Endodermal cell (in vitro differentiated cells): ENCODE measurements around the gene ADD1. TPM values are rescaled to one million over a fixed set of nuclear protein-coding genes. Genes with fewer than 3 reads are reported as not detected.

Experiments used
- DNase-seq: peaks from one replicate; pipeline ENCODE4 v3.0.0-alpha.2; 2017
- H3K27ac ChIP-seq: 2 replicates; pipeline ENCODE4 v1.5.1; 2013; ENCODE audit warnings: mild to moderate bottlenecking, low read depth, low read length, moderate library complexity
- H3K27me3 ChIP-seq: 2 replicates; pipeline ENCODE4 v1.6.1; 2013; ENCODE audit warnings: mild to moderate bottlenecking, low read length, moderate library complexity; ENCODE audit not compliant: insufficient read depth, control insufficient read depth, poor library complexity, severe bottlenecking
- H3K36me3 ChIP-seq: 2 replicates; pipeline ENCODE4 v1.7.0; 2013; ENCODE audit warnings: mild to moderate bottlenecking, low read length, moderate library complexity; ENCODE audit not compliant: control insufficient read depth, insufficient read depth
- H3K4me1 ChIP-seq: one replicate; pipeline ENCODE4 v1.7.0; 2013; ENCODE audit warnings: low read length; ENCODE audit not compliant: control insufficient read depth, insufficient read depth
- H3K4me3 ChIP-seq: 2 replicates; pipeline ENCODE4 v1.5.1; 2013; ENCODE audit warnings: mild to moderate bottlenecking, low read length, moderate library complexity
- H3K9ac ChIP-seq: 2 replicates; pipeline ENCODE4 v1.6.1; 2013; ENCODE audit warnings: mild to moderate bottlenecking, low read length, moderate library complexity; ENCODE audit not compliant: poor library complexity, severe bottlenecking; ENCODE audit errors: extremely low read depth
- H3K9me3 ChIP-seq: 2 replicates; pipeline ENCODE4 v1.6.1; 2013; ENCODE audit warnings: mild to moderate bottlenecking, low read length, moderate library complexity; ENCODE audit not compliant: control insufficient read depth
- H3K27ac Mint-ChIP-seq: 2 replicates; pipeline ENCODE4 v1.8.0; 2020; ENCODE audit warnings: mixed read lengths
- H3K27me3 Mint-ChIP-seq: 2 replicates; pipeline ENCODE4 v1.8.0; 2021; ENCODE audit warnings: mild to moderate bottlenecking, mixed read lengths; ENCODE audit not compliant: insufficient read depth
- H3K36me3 Mint-ChIP-seq: 2 replicates; pipeline ENCODE4 v1.8.0; 2020; ENCODE audit warnings: low read depth, mixed read lengths
- H3K4me1 Mint-ChIP-seq: 2 replicates; pipeline ENCODE4 v1.8.0; 2020; ENCODE audit warnings: mixed read lengths
- H3K4me3 Mint-ChIP-seq: 2 replicates; pipeline ENCODE4 v1.8.0; 2020; ENCODE audit warnings: mild to moderate bottlenecking, moderate library complexity, mixed read lengths
- H3K9me3 Mint-ChIP-seq: 2 replicates; pipeline ENCODE4 v1.8.0; 2020; ENCODE audit warnings: mild to moderate bottlenecking, mixed read lengths
- WGBS, 2 experiments: methylation state at CpG; one replicate each; pipeline versions ENCODE4 v1.1.5 to v1.1.7; 2013; ENCODE audit warnings: missing lambda C conversion rate in 2 of 2, mixed read lengths in 1 of 2; ENCODE audit not compliant: insufficient coverage in 1 of 2, insufficient read length in 1 of 2; 5-methylcytosine and 5-hydroxymethylcytosine counted together
- total RNA-seq, 2 donors: library from RNA; stranded (reverse); fragmentation: NEBNext Ultra II Directional in 1 of 2; extraction: Animal tissue kit (Norgen Biotek cat#: 25700) in 1 of 2; gene quantifications; 2 replicates in 1 of 2; 3 replicates in 1 of 2; pipeline ENCODE4 v1.2.1, GENCODE V29; 2021
- TF ChIP-seq, protein P1 (sequence below): fragments of 200-600 bp; sonication (generic); conservative IDR thresholded peaks from 2 replicates; pipeline ENCODE4 v1.5.0; 2021; ENCODE audit warnings: antibody characterized with exemption, mild to moderate bottlenecking

Gene ADD1
- total RNA-seq, 2 donors from 2014 or later: 231 to 257 TPM

DNA sequence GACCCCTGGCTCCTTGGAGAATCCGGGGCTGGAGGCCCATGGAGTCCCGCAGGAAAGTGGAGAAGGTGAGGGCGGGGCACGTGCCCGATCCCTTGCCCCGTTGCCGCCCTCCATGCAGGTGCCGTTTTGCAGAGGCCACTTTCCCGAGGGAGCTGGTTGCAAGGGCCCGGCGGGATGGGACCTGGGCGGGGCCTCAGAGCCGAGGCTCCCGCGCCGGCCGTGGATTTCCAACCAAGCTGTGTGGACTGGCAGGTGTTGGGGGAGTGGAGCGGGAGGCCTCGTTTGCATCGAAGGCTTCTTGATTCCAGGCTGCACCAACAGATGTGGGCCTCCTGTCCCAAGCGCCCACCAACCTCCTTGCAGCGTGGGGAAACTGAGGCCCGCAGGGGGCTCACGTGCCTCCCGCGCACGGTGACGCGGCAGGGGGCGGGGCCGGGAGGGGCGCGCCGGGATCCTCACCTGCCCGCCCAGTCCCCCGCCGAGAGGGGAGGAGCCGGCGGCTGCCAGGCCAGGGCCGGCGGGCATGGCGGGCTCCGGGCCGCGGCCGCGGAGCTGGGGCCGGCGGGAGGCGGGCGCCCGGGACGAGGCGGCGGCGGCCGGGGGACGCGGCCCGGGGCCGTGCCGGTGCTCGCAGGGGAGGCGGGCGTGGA lies 25.8 kb upstream of the ADD1 start:
- H3K9ac ChIP-seq: peak overlapping the region; percentile 64
- H3K4me1 Mint-ChIP-seq: peaks cover 4% of the 10 kb centered on the region

DNA sequence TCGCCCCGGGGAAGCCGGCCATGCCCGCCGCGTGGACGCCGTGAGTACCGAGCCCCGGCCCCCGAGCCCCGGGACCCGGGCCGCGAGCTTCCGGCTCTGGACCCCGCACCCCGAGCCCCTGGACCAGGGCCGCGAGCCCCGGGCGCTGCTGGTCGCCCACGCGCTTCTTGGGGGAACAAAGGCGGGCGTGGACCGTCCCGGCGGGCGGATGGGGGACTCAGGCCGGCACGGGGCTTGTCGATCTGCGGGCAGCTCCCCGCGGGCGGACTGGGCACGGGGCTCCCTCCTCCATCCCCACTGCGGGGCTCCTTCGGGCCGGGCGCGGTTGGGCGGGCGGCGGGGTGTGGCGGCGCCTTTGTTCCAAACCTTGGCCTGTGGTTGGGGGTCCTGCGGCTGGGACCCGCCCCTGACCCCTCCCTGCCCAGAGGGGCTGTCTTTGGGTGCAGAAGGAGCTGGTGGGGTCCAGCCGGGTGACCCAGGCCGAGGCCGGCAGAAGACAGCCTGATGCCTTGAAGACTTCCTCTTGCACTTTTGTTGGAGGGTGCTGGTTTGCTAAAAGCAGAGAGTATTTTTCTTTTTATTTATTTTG lies 25.2 kb upstream of the ADD1 start:
- DNase-seq: peak; percentile 78
- peak overlapping the region; percentile 68 for H3K27ac ChIP-seq

More for the DNA sequence above, 25.8 kb upstream of the ADD1 start:
- DNase-seq: peak; percentile 88
- Mint-ChIP-seq H3K4me3 (peak overlapping the region; percentile 59), H3K27ac (no peak overlapping the region), H3K36me3 (peaks cover 8% of the 10 kb centered on the region), H3K27me3 (peaks cover 7% of the 10 kb centered on the region), H3K9me3 (peaks cover 5% of the 10 kb centered on the region)
- H3K9me3 ChIP-seq: no peaks in the 10 kb centered on the region
- H3K4me3 ChIP-seq: no peak overlapping the region
- H3K4me1 ChIP-seq: no peaks in the 10 kb centered on the region
- peaks cover 16% of the 10 kb centered on the region for H3K36me3 ChIP-seq
- TF ChIP-seq, protein P1, sequence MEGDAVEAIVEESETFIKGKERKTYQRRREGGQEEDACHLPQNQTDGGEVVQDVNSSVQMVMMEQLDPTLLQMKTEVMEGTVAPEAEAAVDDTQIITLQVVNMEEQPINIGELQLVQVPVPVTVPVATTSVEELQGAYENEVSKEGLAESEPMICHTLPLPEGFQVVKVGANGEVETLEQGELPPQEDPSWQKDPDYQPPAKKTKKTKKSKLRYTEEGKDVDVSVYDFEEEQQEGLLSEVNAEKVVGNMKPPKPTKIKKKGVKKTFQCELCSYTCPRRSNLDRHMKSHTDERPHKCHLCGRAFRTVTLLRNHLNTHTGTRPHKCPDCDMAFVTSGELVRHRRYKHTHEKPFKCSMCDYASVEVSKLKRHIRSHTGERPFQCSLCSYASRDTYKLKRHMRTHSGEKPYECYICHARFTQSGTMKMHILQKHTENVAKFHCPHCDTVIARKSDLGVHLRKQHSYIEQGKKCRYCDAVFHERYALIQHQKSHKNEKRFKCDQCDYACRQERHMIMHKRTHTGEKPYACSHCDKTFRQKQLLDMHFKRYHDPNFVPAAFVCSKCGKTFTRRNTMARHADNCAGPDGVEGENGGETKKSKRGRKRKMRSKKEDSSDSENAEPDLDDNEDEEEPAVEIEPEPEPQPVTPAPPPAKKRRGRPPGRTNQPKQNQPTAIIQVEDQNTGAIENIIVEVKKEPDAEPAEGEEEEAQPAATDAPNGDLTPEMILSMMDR: no peak
- H3K27ac ChIP-seq: no peak overlapping the region
- H3K27me3 ChIP-seq: no peaks in the 10 kb centered on the region
- 15 to 60% methylated on average over 9 to 65 of the region's 65 CpGs for WGBS, 2 experiments

DNA sequence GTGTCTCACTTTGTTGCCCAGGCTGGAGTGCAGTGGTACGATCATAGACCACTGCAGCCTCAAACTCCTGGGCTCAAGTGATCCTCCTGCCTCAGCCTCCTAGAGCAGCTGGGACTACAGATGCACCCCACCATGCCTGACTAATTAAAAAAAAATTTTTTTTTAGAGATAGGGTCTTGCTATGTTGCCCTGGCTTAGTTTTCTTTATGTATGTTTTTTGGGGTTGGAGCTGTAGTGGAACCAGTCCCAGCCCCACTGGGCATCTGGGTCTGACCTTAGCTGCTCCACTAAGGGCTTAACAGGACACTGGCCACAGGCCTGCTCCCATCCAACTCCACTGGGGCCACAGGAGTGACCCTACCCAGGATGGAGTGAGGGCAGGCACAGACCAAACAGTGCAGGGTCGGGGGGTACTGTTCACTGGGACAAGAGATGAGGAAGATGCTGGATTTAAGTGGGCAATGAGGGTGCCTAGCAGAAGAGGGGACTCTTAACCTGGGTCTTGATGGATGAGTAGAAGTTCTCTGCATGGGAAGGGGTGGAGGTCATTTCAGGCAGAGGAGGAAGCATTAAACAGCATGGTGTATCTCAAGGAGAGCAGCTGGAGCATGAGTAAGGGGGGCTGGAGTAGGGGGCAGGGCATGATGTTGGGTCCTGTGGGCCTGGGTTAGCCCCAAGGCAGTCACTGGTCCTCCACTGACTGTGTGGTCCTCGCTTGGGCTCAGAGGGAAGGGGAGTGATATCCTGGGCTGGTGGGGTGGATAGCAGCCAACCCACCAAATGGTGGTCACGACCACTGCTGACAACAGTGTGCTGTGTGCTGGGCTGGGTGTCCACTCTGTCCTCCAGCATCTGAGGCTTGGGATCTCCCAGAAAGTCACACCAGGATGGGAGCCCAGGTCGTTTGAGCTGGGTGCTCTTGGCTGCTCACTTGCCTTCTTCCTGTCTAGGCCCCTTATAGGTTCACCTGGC lies 24.1 kb upstream of the ADD1 start:
- H3K27me3 Mint-ChIP-seq: peaks cover 7% of the 10 kb centered on the region

More for the DNA sequence above, 25.2 kb upstream of the ADD1 start:
- TF ChIP-seq, protein P1: no peak
- Histone ChIP-seq H3K36me3 (peaks cover 18% of the 10 kb centered on the region), H3K9me3 (no peaks in the 10 kb centered on the region), H3K27me3 (no peaks in the 10 kb centered on the region), H3K9ac (peak overlapping the region; percentile 64), H3K4me3 (peak overlapping the region; percentile 80), H3K4me1 (no peaks in the 10 kb centered on the region)
- Mint-ChIP-seq H3K9me3 (peaks cover 5% of the 10 kb centered on the region), H3K27me3 (peaks cover 7% of the 10 kb centered on the region), H3K27ac (no peak overlapping the region), H3K36me3 (peaks cover 11% of the 10 kb centered on the region), H3K4me1 (peaks cover 4% of the 10 kb centered on the region), H3K4me3 (peak overlapping the region; percentile 59)
- 0% methylated on average over 10 to 54 of the region's 54 CpGs for WGBS, 2 experiments

More for the DNA sequence above, 24.1 kb upstream of the ADD1 start:
- no peaks in the 10 kb centered on the region for H3K4me1 ChIP-seq
- peak overlapping the region; percentile 59 for H3K4me3 Mint-ChIP-seq
- H3K4me3 ChIP-seq: peak overlapping the region; percentile 80
- H3K27me3 ChIP-seq: no peaks in the 10 kb centered on the region
- H3K27ac Mint-ChIP-seq: peak overlapping the region; percentile 70
- no peaks in the 10 kb centered on the region for H3K9me3 ChIP-seq
- H3K9ac ChIP-seq: peak overlapping the region; percentile 64
- peaks cover 4% of the 10 kb centered on the region for H3K4me1 Mint-ChIP-seq
- peaks cover 5% of the 10 kb centered on the region for H3K9me3 Mint-ChIP-seq
- no peak overlapping the region for H3K27ac ChIP-seq
- H3K36me3 ChIP-seq: peaks cover 22% of the 10 kb centered on the region
- TF ChIP-seq, protein P1: no peak
- DNase-seq: no peak
- WGBS, 2 experiments: 92 to 94% methylated on average over 4 to 5 of the region's 5 CpGs
- peaks cover 15% of the 10 kb centered on the region for H3K36me3 Mint-ChIP-seq
